ENCODE measurements around the gene DYNLT1.

The DYNLT1 gene

DNA sequence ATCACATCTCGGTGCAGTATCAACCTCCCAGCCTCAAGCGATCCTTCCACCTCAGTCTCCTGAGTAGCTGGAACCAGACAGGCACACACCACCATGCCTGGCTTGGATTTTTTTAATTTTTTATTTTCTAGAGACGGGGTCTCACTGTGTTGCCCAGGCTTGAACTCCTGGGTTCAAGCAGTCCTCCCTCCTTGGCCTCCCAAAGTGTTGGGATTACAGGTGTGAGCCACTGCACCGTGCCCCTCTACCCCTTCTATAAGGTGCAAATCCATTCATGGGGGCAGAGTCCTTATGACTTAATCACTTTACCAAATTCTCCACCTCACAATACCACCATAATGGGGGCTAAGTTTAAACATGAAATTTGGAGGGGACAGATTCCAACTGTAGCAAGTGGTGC, 47.0 kb downstream of the DYNLT1 start:
- CTCF ChIA-PET, result interaction anchor here (0.6 kb wide), 1 partner anchor 94 kb away, joined by 3 read pairs; no protein-coding TSS in a partner anchor
- TF ChIP-seq ZNF384 (IDR thresholded peaks at IDR 0.05), result no peak
- no peak for TF ChIP-seq ELF4 (IDR thresholded peaks at IDR 0.05)
- TF ChIP-seq L3MBTL2 (conservative IDR thresholded peaks at IDR 0.05), result no peak
- no peak for TF ChIP-seq TARDBP (IDR thresholded peaks at IDR 0.05)
- TF ChIP-seq FOXA1 (IDR thresholded peaks at IDR 0.05), result no peak
- TF ChIP-seq BHLHE40 (IDR thresholded peaks at IDR 0.05; ENCODE audit: borderline replicate concordance), result no peak
- no peak for TF ChIP-seq ARNT (IDR thresholded peaks at IDR 0.05)
- DNase-seq (ENCODE audit: extremely low spot score), result no peak
- POLR2A ChIA-PET, result no interaction called here

DNA sequence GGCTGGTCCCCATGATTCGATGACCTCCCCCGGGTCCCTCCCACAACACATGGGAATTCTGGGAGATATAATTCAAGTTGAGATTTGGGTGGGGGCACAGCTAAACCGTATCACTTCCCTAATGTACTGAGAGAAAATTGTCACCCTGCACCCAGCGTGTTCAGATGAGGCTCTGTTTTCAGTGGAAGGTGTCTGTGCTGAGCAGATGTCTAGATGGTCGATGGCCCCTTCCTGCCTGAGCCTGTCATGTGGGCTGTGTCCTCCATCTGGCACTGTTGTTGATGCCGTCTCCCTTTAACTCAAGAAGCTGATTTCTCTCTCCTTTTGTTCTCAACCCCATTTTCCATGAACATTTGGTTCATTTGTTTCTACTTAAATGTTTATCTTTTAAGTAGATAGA, 47.7 kb downstream of the DYNLT1 start:
- ChIA-PET POLR2A (no interaction called here), CTCF (interaction anchor here (0.6 to 1.0 kb wide), 2 partner anchors 94 to 379 kb away, joined by 3 read pairs; no protein-coding TSS in a partner anchor)
- TF ChIP-seq CTBP1 (IDR thresholded peaks at IDR 0.05; ENCODE audit: borderline replicate concordance), result no peak
- TF ChIP-seq TARDBP (IDR thresholded peaks at IDR 0.05), result no peak
- TF ChIP-seq ARNT (IDR thresholded peaks at IDR 0.05), result no peak
- no peak for TF ChIP-seq LEF1 (IDR thresholded peaks at IDR 0.05; ENCODE audit: borderline replicate concordance)
- no peak for TF ChIP-seq L3MBTL2 (conservative IDR thresholded peaks at IDR 0.05)
- no peak for TF ChIP-seq BHLHE40 (IDR thresholded peaks at IDR 0.05; ENCODE audit: borderline replicate concordance)
- no peak for TF ChIP-seq SP1 (IDR thresholded peaks at IDR 0.05)
- TF ChIP-seq FOXM1 (IDR thresholded peaks at IDR 0.05; ENCODE audit: borderline replicate concordance), result no peak
- no peak for TF ChIP-seq NFRKB (IDR thresholded peaks at IDR 0.05)
- no peak for TF ChIP-seq HDGF (IDR thresholded peaks at IDR 0.05; ENCODE audit: borderline replicate concordance)
- no peak for TF ChIP-seq PKNOX1 (IDR thresholded peaks at IDR 0.05)
- no peak for TF ChIP-seq ZNF384 (IDR thresholded peaks at IDR 0.05)
- no peak for DNase-seq (ENCODE audit: extremely low spot score)

DNA sequence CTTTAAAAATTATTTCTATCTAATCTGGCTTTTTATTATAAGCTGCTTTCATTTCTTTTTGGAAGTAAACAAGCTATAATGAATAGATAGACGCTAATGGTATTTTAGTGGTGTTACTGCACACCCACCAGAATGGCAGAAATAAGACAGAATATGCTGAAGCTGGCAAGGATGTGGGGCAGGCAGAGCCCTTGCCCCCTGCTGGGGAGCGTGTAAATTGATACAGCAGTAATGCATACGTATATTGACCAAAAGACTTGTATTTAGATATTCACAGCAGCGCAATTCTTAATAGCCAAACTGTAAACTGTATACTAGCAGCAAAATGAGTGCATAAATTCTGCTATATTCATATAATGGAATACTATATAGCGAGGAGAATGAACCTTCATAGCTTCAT, 49.3 kb downstream of the DYNLT1 start:
- CTCF ChIA-PET, result interaction anchor here (0.5 kb wide), 1 partner anchor 65 kb away, joined by 4 read pairs; no protein-coding TSS in a partner anchor
- DNase-seq (ENCODE audit: extremely low spot score), result no peak
- no peak for TF ChIP-seq ZNF384 (IDR thresholded peaks at IDR 0.05)
- no peak for TF ChIP-seq L3MBTL2 (conservative IDR thresholded peaks at IDR 0.05)
- no peak for TF ChIP-seq FOXA1 (IDR thresholded peaks at IDR 0.05)
- TF ChIP-seq PKNOX1 (IDR thresholded peaks at IDR 0.05), result no peak
- TF ChIP-seq BHLHE40 (IDR thresholded peaks at IDR 0.05; ENCODE audit: borderline replicate concordance), result no peak
- POLR2A ChIA-PET, result no interaction called here

DNA sequence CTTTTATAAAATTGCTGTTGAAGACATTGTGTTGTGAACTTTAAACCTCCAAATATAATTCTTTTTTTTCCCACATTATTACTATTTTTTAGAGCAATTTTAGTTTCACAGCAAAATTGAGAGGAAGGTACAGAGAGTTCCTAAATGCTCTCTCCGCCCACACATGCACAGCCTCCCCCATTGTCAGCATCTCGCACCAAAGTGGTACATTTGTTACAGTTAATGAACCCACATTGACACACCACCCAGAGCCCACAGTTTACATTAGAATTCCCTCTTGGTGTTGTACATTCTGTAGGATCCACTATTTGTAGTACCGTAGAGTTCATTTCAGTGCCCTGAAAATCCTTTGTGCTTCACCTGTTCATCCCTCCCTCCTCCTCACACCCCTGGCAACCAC, 50.9 kb downstream of the DYNLT1 start:
- no peak for DNase-seq (ENCODE audit: extremely low spot score)
- ChIA-PET POLR2A (no interaction called here), CTCF (no interaction called here)
- TF ChIP-seq ELF4 (IDR thresholded peaks at IDR 0.05), result no peak
- no peak for TF ChIP-seq CTBP1 (IDR thresholded peaks at IDR 0.05; ENCODE audit: borderline replicate concordance)
- no peak for TF ChIP-seq ZNF384 (IDR thresholded peaks at IDR 0.05)
- no peak for TF ChIP-seq ARNT (IDR thresholded peaks at IDR 0.05)
- TF ChIP-seq HDGF (IDR thresholded peaks at IDR 0.05; ENCODE audit: borderline replicate concordance), result no peak
- no peak for TF ChIP-seq NFRKB (IDR thresholded peaks at IDR 0.05)
- no peak for TF ChIP-seq FOXK2 (IDR thresholded peaks at IDR 0.05)
- TF ChIP-seq FOXM1 (IDR thresholded peaks at IDR 0.05; ENCODE audit: borderline replicate concordance), result no peak
- no peak for TF ChIP-seq TARDBP (IDR thresholded peaks at IDR 0.05)
- no peak for TF ChIP-seq L3MBTL2 (conservative IDR thresholded peaks at IDR 0.05)
- TF ChIP-seq BHLHE40 (IDR thresholded peaks at IDR 0.05; ENCODE audit: borderline replicate concordance), result no peak
- TF ChIP-seq FOXA1 (IDR thresholded peaks at IDR 0.05), result no peak
- no peak for TF ChIP-seq SUZ12 (IDR thresholded peaks at IDR 0.05)
- TF ChIP-seq SP1 (IDR thresholded peaks at IDR 0.05), result no peak
- TF ChIP-seq PKNOX1 (IDR thresholded peaks at IDR 0.05), result no peak
- TF ChIP-seq LEF1 (IDR thresholded peaks at IDR 0.05; ENCODE audit: borderline replicate concordance), result no peak

GRCh38 chr6:158591810-158592209, 52.7 kb downstream of the DYNLT1 start:
- TF ChIP-seq L3MBTL2 (conservative IDR thresholded peaks at IDR 0.05) (no peak), FOXM1 (IDR thresholded peaks at IDR 0.05; ENCODE audit: borderline replicate concordance) (no peak), ARNT (IDR thresholded peaks at IDR 0.05) (no peak), SUZ12 (IDR thresholded peaks at IDR 0.05) (no peak), FOXA1 (IDR thresholded peaks at IDR 0.05) (no peak), PKNOX1 (IDR thresholded peaks at IDR 0.05) (no peak), ZNF384 (IDR thresholded peaks at IDR 0.05) (no peak)
- no peak for DNase-seq (ENCODE audit: extremely low spot score)
- ChIA-PET POLR2A (no interaction called here), CTCF (no interaction called here)

DNA sequence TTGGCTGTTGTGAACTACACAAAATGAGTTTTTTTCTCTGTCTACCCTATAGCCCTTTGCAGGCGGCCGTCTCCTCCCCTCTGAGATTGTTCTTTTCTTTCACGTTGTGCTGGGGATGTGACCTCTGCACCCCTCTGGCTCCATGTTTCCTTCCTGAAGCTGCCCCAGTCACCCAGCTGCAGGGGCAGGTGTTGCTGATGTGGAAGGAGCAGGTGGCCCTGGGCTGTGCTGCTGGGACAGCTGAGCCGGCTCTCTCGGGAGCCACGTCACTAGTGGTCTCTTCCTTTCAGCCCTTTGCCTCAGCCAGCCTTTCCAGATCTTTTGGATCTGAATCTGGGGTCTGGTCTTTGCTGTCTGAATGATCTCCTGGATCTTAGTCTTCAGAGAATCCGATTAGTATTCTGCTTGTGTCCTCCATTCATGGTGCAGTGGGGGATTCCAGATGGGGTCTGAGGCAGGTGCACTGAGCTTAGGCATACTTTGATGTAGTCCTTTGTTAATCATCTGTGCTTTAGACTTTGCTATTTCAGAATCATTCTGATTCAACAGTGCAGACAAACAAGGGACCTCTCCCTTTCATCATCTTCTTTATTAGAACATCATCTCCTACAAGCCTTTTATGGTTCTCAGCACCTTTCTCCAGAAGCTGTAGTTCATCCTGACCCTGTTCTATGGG, 53.3 kb downstream of the DYNLT1 start:
- ChIA-PET CTCF (no interaction called here), POLR2A (no interaction called here)
- DNase-seq (ENCODE audit: extremely low spot score), result no peak
- no peak for TF ChIP-seq L3MBTL2 (conservative IDR thresholded peaks at IDR 0.05)
- no peak for TF ChIP-seq ELF4 (IDR thresholded peaks at IDR 0.05)
- TF ChIP-seq CTBP1 (IDR thresholded peaks at IDR 0.05; ENCODE audit: borderline replicate concordance), result no peak
- TF ChIP-seq TARDBP (IDR thresholded peaks at IDR 0.05), result no peak
- no peak for TF ChIP-seq FOXK2 (IDR thresholded peaks at IDR 0.05)

Data from HEK293T (cell line).